ENCODE measurements around the gene NTNG2.

- TF ChIP-seq POLR2AphosphoS5 (IDR thresholded peaks at IDR 0.05; ENCODE audit: low read depth, low read length) (no peak), TAF1 (IDR thresholded peaks at IDR 0.05; ENCODE audit: borderline replicate concordance, insufficient read depth, low read length) (no peak), REST (IDR thresholded peaks at IDR 0.05; ENCODE audit: insufficient read depth in 1 of 2, low read depth in 2 of 2, low read length in 2 of 2) (no peak), FOXP2 (optimal IDR thresholded peaks at IDR 0.05; ENCODE audit: borderline replicate concordance, extremely low read depth, extremely low read length, insufficient read depth) (no peak), SIN3A (IDR thresholded peaks at IDR 0.05; ENCODE audit: borderline replicate concordance, insufficient read depth, low read length) (no peak)
These were observed 4.7 kb downstream of the NTNG2 start for GRCh38 chr9:132166599-132166998.
